Measurements from ENCODE around the gene CCDC38.

Gene CCDC38

GRCh38 chr12:95830335-95831089 is 111.9 kb downstream of the CCDC38 start:
- no peak for DNase-seq

- no peak for DNase-seq
Observed at GRCh38 chr12:95829395-95829794, 113.0 kb downstream of the CCDC38 start.

- DNase-seq = peak; percentile 11 to 62
Observed at GRCh38 chr12:95820096-95820703, 122.2 kb downstream of the CCDC38 start.
